T-helper 22 cell (primary cell): Measurements from ENCODE around the gene NMB.
"Not testable (repeated sequence)": the region's sequence is repeated elsewhere in the genome, so short reads cannot be mapped to it uniquely, and the experiment has no call there.

Experiments
- DNase-seq: peaks from one replicate; pipeline ENCODE4 v3.0.0-alpha.2; 2020; ENCODE audit warnings: low read depth

Gene NMB

GRCh38 chr15:84658080-84658787 is at the start of gene NMB:
Gene NMB (minus strand): TSS chr15:84658199. CDS start chr15:84658152, 47 bp downstream.
- peak; percentile 86 for DNase-seq

DNA sequence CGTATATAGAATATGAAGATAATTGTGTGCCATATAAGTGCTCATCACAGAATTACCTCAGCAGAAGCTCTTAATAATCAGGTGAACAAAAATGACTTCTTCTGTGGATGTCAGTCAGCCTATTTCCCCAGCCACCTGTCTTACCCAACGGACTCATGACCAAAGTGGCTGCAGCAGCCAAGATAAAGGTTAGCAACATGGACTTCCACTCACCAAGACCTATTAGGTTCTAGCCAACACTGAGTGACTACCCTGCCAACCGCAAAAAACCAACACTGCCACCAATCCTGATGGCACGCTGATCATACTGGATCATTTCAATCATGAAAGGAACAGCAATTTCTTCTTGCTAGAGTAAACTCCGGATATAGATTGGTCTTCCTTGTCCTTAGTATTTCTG is 45.8 kb upstream of the NMB start:
- DNase-seq = no peak

GRCh38 chr15:84702961-84703482 is 45.0 kb upstream of the NMB start:
- no peak for DNase-seq

- no peak for DNase-seq
Measured at GRCh38 chr15:84699538-84700191, 41.7 kb upstream of the NMB start.

DNA sequence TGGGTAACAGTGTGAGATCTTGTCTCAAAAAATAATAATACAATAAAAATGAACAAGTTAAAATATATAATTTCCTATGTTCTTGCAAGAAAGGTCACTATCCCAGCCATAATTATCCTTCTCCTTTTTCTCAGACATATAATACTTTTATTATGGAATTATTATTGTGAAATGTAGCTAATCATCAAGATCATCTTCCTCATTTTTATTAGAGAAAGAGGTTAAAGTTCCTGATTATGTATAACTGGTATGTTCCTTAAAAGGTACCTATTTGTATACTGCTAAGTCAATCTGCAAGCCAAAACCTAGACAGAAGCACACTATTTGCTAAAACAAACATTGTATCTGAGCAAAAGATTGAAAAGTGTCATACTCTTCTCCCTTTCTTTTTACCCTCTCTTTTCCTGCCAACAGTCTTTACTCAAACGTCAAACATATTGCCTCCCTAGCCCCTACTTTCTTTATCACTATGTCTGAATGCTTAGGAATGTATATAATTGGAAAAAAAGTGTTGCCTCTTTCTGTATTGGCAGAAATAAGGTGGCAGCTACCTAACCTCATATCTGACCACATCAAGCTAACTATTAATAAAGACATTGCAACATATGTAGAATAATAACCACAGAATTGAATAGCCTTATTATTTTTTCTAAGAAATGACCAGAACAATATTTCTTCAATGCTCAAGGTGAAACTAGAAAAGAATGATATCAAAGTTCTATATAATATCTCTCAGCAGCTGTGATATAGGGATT is 39.4 kb upstream of the NMB start:
- no peak for DNase-seq

GRCh38 chr15:84696757-84697156 is 38.8 kb upstream of the NMB start:
- no peak for DNase-seq

GRCh38 chr15:84690342-84690741 is 32.3 kb upstream of the NMB start:
- no peak for DNase-seq

GRCh38 chr15:84689858-84690257 is 31.9 kb upstream of the NMB start:
- DNase-seq = no peak

DNA sequence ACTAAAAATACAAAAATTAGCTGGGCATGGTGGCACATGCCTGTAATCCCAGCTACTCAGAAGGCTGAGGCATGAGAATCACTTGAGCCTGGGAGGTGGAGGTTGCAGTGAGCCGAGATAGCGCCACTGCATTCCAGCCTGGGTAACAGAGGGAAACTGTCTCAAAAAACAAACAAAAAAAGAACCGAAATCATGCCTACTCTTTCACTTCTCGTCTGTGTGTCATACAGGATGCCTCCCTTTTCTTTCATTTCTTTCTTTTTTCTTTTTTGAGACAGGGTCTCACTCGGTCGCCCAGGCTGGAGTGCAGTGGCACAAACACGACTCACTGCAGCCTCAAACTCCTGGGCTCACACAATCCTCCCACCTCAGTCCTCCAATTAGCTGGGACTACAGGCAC is 28.4 kb upstream of the NMB start:
- DNase-seq = not testable (repeated sequence)

GRCh38 chr15:84685304-84685703 is 27.3 kb upstream of the NMB start:
- DNase-seq = peak; percentile 8

DNA sequence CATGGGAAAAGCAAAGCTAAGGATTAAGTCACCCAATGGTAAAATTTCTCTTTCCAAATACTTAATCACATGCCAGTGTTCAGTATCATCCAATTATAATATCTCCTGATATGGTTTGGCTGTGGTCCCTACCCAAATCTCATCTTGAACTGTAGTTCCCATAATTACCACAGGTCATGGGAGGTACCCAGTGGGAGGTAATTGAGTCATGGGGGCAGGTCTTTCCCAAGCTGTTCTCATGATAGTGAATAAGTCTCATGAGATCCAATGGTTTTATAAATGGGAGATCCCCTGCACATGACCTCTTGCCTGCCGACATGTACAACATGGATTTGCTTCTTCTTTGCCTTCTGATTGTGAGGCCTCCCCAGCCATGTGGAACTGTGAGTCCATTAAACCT is 26.1 kb upstream of the NMB start:
- DNase-seq = no peak

DNA sequence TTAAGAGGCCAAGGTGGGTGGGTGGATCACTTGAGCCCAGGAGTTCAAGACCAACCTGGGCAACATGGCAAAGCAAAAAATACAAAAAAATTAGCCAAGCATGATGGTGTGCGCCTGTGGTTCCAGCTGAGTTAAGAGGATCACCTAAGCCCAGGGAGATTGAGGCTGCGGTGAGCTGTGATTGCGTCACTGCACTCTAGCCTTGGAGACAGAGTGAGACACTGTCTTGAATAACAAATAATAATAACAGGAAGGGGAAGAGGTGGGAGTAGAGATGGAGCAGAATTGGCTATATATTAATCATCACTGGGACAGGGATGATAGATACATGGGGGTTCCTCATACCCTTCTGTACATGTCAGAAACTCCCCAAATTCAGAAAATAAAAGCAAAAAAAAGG is 23.8 kb upstream of the NMB start:
- peak; percentile 71 for DNase-seq

DNA sequence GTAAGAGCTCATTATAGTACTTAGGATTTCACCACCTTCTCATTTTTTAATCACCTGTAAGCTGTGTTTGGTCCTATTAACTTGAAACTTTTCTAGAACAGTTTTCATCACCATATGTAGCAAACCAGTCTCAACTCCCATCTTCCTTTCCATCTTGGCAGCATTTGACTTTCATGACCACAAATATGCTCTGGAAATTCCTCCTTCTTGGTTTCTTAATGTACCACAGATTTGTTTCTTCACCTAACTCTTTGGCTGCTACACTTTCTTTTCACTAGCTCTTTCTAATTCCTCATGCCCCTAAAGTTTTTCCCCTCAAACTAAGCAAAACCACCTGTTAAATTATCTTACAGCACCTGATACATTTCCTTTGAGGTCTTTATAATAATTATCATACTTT is 13.2 kb upstream of the NMB start:
- DNase-seq = no peak

DNA sequence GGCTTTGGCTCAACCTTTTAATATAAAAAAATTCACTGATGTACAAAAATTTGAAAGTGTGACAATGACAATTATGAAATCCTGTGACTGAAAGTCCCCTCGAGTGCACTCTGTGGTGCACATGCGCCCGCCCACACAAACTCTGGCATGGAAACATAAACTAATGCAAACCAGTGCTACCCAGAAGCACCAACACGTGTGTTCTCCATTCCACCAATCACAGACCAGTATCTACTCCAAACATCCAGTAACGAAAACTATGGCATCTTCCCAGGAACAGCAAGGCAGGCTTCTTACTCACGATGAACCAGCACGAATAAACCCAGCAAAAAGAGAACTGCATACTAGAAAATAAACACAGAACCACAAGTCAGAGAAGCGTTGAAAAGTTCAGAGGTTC is 11.7 kb upstream of the NMB start:
- no peak for DNase-seq

- DNase-seq = no peak
Measured at GRCh38 chr15:84668221-84668982, 10.4 kb upstream of the NMB start.

- no peak for DNase-seq
Measured at GRCh38 chr15:84666373-84666772, 8.4 kb upstream of the NMB start.

DNA sequence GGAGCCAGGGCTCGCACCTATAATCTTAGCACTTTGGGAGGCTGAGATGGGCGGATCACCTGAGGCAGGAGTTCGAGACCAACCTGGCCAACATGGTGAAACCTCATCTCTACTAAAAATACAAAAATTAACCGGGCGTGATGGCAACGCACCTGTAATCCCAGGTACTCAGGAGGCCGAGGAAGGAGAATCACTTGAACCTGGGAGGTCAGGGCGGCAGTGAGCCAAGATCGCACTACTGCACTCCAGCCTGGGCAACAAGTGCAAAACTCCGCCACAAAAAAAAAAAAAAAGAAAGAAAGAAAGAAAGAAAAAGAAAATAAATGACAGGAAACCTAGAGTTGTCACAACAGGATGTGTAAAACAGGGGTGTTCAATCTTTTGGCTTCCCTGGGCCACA is 3.0 kb upstream of the NMB start:
- no peak for DNase-seq

DNA sequence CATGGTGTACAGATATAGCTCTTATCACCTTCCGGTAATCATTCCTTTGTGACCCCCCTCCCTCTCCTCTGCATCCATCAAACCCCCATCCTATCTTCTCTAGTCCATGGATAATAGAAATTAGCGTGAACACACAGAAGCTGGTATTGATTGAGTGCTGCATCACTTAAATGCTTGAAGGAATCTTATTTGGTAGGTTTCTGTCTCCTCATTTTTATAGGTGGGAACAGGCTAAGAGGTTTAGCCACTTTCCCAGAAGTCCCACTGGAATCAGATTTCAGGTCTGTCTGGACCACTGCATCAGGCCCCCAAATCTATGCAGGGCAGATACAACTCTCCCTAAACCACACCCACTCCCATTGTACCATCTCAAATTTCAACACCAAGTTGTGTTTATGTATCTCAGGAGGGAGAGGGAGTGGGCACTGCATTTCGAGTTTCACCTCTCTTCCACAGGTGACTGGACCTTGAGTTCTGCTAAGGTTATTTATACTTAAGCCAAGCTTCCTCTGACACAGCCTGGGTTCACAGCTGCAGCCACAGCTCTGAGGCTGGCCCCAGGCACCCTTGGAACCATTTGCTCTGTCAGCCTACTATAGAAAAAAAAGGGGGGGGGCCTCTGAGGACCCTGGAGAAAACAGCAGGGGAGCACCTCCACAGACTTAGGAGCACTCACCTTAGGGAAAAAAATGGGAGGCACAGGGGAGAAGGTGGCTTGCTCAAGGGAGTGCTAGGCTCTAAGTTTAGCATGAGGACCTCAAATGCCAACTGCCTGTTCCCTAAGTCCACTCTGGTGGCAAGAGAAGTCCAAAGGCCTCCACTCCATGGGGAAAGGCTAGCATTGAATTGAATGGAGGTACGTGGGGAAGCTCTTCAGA is 2.1 kb upstream of the NMB start:
- DNase-seq = no peak

DNA sequence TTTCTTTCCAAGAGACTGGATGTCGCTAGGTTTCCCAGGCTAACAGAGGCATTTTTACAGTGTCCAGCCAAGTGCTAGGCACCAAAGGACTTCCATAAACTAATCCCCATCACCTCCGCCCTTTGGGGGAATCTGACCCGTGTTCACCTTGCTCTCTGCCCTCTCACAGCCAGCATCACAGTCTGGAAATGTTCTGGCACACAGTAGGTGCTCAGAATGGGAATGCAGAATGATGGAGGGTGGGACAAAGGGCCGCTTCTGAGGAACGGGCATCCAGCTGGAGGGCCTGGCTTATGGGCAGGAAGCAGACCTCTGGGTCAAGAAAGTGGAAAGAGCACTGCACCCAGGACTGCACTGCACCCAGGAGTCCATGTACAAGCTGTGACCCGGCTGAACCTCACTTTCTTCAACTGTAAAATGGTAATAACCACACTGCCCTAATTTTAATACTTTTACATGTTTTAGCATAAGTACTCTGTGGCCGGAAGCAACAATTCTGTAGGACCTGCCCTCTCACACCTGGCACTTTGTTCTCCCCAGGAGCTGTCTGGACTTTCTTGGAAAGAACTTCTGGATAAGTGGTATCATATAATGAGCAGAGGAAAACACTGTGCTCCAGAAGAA is 901 bp upstream of the NMB start:
- DNase-seq = no peak

DNA sequence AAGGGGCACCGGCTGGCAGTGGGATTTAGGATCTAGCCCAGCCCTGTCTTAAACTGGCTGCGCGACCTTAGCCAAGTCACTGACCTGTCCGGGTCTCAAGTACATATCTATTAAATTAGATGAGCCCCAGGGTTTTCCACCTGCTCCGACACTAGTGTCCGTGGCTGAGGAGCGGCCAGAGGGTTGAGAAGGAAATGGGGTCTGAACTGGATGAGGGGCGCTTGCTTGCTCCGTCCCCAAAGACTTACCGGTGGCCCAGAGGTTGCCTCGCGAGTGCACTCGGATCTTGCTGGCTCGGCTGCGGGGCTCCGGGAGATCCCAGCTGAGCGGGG is 285 bp downstream of the NMB start:
- no peak for DNase-seq

DNA sequence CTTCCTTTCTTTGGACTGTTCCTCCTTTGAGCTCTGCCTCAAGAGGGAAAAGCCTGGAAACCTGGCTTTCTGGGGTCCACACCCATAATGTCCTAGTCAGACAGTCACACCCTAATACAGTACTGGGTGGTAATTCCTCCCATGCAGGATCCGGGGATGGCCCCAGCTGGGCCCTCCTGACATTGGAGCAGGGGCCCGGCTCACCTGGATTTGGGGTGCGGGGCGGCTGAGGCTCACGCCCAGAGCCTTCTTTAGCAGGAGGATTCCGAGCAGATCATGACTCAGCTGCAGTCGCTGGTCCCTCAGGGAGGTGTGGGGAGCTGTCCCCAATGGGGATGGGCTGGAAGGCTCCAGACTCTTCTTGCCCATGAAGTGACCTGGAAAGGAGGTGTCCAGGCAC is 1.0 kb downstream of the NMB start:
- no peak for DNase-seq
